Pancreas (tissue), 10 donors: ENCODE measurements around the gene VAMP4. TPM values are rescaled to one million over a fixed set of nuclear protein-coding genes. Genes with fewer than 3 reads are reported as not detected.

Experiments
- ATAC-seq, 4 donors: fragments of 200-7000 bp; cut with Tn5 transposase; one replicate each; pipeline versions ENCODE4 v1.8.0 to v1.9.1; 2020; ENCODE audit warnings: mild to moderate bottlenecking in 4 of 4, moderate library complexity in 4 of 4
- DNase-seq, 6 donors: peaks; one replicate each; pipeline ENCODE4 v3.0.0-alpha.2; 2020
- FAIRE-seq: peaks from 2 replicates; lab custom pipeline; 2012; peaks lifted over from hg19 to GRCh38; lab: Jason Lieb, UNC
- H3K27ac ChIP-seq, 4 donors: fragments of 200-600 bp; sonication (generic); 1 replicate in 3 of 4; 2 replicates in 1 of 4; pipeline versions ENCODE4 v1.5.0 to v1.8.0; 2020
- H3K27me3 ChIP-seq, 4 donors: fragments of 200-600 bp; one replicate each; pipeline ENCODE4 v1.8.0; 2021
- H3K36me3 ChIP-seq, 3 donors: fragments of 200-600 bp; sonication (generic) in 1 of 3; one replicate each; pipeline versions ENCODE4 v1.5.0 to v1.8.0; 2020 to 2021
- H3K4me1 ChIP-seq, 3 donors: fragments of 200-600 bp; one replicate each; pipeline ENCODE4 v1.8.0; 2021
- H3K4me3 ChIP-seq, 4 donors: fragments of 200-600 bp; sonication (generic) in 2 of 4; one replicate each; pipeline versions ENCODE4 v1.5.0 to v1.8.0; 2020 to 2021
- H3K9me3 ChIP-seq, 4 donors: fragments of 200-600 bp; one replicate each; pipeline ENCODE4 v1.8.0; 2021
- WGBS, 2 donors: extraction: QIAGEN DNeasy Blood & Tissue Kit; methylation state at CpG; one replicate each; pipeline ENCODE4 v1.1.7; 2013; 5-methylcytosine and 5-hydroxymethylcytosine counted together
- intact Hi-C, 3 donors: fragments of 100-400 bp; cut with DNase I; formaldehyde crosslinking; loops; one replicate each; pipeline versions ENCODE4 v1.11.1 to v1.14.2; 2022
- polyA plus RNA-seq, 2 donors: library from polyadenylated mRNA; stranded (reverse); fragments of 200-250 nt; gene quantifications; one replicate each; pipeline ENCODE4 v1.2.3, GENCODE V29; 2013
- total RNA-seq, 6 donors: library from RNA; stranded (reverse); fragmentation: NEBNext Ultra II Directional in 4 of 6; extraction: Animal tissue kit (Norgen Biotek cat#: 25700) in 4 of 6; gene quantifications; one replicate each; pipeline versions ENCODE4 v1.2.1 to v1.2.4, GENCODE V29; 2021 to 2023
- TF ChIP-seq, protein P1 (sequence below), 4 donors: fragments of 200-600 bp; sonication (generic) in 3 of 4; IDR thresholded peaks; one replicate each; pipeline versions ENCODE4 v1.5.0 to v1.8.0; 2021; ENCODE audit warnings: antibody characterized with exemption in 4 of 4
- donor health status: healthy with polysubstance abuse.
- donor health status: DM: no; HTN: no; CAD: no; lungs with moderate emphysema.
- donor health status: DM: no; HTN: no; CAD: no.
- donor health status: control.
- donor health status: control.
- donor health status: Bipolar disorder and iron deficiency.
- donor health status: DM: yes; HTN: yes; CAD: no.
- donor health status: DM: no; HTN: no; CAD: no.
- donor health status: DM: no; HTN: no; CAD: no.
- donor health status: DM: yes; HTN: yes; CAD: no.

VAMP4 gene
- total and polyA plus RNA-seq, 8 donors, result 3.2 to 7.6 (median 6.2) TPM

- Histone ChIP-seq H3K27ac (no peak overlapping the region), H3K4me3 (no peak overlapping the region), H3K9me3 (no peaks in the 10 kb centered on the region), H3K27me3 (no peaks in the 10 kb centered on the region), H3K36me3 (peaks cover 0 to 45% (median 12%) of the 10 kb centered on the region in 3 donors), H3K4me1 (peaks cover 4 to 19% (median 5%) of the 10 kb centered on the region in 3 donors)
- intact Hi-C loops, result no loop called here
- FAIRE-seq (no peak), DNase-seq (no peak), ATAC-seq (no peak)
- TF ChIP-seq, protein P1, sequence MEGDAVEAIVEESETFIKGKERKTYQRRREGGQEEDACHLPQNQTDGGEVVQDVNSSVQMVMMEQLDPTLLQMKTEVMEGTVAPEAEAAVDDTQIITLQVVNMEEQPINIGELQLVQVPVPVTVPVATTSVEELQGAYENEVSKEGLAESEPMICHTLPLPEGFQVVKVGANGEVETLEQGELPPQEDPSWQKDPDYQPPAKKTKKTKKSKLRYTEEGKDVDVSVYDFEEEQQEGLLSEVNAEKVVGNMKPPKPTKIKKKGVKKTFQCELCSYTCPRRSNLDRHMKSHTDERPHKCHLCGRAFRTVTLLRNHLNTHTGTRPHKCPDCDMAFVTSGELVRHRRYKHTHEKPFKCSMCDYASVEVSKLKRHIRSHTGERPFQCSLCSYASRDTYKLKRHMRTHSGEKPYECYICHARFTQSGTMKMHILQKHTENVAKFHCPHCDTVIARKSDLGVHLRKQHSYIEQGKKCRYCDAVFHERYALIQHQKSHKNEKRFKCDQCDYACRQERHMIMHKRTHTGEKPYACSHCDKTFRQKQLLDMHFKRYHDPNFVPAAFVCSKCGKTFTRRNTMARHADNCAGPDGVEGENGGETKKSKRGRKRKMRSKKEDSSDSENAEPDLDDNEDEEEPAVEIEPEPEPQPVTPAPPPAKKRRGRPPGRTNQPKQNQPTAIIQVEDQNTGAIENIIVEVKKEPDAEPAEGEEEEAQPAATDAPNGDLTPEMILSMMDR (IDR thresholded peaks at IDR 0.05), result no peak
- 92 to 96% methylated on average over 2 of the region's 2 CpGs for WGBS, 2 donors
Observed at GRCh38 chr1:171786534-171786933, 44.7 kb upstream of the VAMP4 start.

GRCh38 chr1:171785766-171786165, 43.9 kb upstream of the VAMP4 start:
- H3K27me3 ChIP-seq, result no peaks in the 10 kb centered on the region
- TF ChIP-seq, protein P1 (IDR thresholded peaks at IDR 0.05), result no peak
- ATAC-seq (no peak), FAIRE-seq (no peak), DNase-seq (peak in 1 of 6 donors; percentile 34)
- peaks cover 4 to 19% (median 5%) of the 10 kb centered on the region in 3 donors for H3K4me1 ChIP-seq
- H3K27ac ChIP-seq, result no peak overlapping the region
- H3K36me3 ChIP-seq, result peaks cover 0 to 42% (median 12%) of the 10 kb centered on the region in 3 donors
- no peak overlapping the region for H3K4me3 ChIP-seq
- intact Hi-C loops, result no loop called here
- H3K9me3 ChIP-seq, result no peaks in the 10 kb centered on the region
- 79 to 89% methylated on average over 9 of the region's 9 CpGs for WGBS, 2 donors

GRCh38 chr1:171784784-171785183, 42.9 kb upstream of the VAMP4 start:
- H3K4me1 ChIP-seq, result peaks cover 4 to 19% (median 5%) of the 10 kb centered on the region in 3 donors
- no peak overlapping the region for H3K4me3 ChIP-seq
- no peak for ATAC-seq
- no peaks in the 10 kb centered on the region for H3K9me3 ChIP-seq
- TF ChIP-seq, protein P1 (IDR thresholded peaks at IDR 0.05), result no peak
- H3K27me3 ChIP-seq, result no peaks in the 10 kb centered on the region
- H3K36me3 ChIP-seq, result peaks cover 0 to 32% (median 12%) of the 10 kb centered on the region in 3 donors
- no peak for FAIRE-seq
- no peak overlapping the region for H3K27ac ChIP-seq
- intact Hi-C loops, result no loop called here
- no peak for DNase-seq

DNA sequence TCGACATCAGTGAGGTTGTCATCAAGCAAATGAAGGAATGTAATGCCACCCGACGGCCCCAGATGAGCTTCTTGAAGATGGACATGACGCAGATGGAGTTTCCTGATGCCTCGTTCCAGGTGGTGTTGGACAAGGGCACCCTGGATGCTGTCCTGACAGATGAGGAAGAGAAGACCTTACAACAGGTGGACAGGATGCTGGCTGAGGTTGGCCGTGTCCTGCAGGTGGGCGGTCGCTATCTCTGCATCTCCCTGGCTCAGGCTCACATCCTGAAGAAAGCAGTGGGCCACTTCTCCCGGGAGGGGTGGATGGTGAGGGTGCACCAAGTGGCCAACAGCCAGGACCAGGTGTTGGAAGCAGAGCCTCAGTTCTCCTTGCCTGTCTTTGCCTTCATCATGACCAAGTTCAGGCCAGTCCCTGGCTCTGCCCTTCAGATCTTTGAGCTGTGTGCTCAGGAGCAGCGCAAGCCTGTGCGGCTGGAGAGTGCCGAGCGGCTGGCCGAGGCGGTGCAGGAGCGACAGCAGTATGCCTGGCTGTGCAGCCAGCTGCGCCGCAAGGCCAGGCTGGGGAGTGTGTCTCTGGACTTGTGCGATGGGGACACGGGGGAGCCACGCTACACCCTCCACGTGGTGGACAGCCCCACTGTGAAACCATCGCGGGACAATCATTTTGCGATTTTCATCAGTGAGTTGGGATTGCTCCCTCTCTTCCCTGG, 42.1 kb upstream of the VAMP4 start:
- intact Hi-C loops, result no loop called here
- Histone ChIP-seq H3K9me3 (no peaks in the 10 kb centered on the region), H3K4me3 (no peak overlapping the region), H3K4me1 (peaks cover 4 to 19% (median 5%) of the 10 kb centered on the region in 3 donors), H3K27ac (no peak overlapping the region), H3K36me3 (peaks cover 0 to 29% (median 12%) of the 10 kb centered on the region in 3 donors), H3K27me3 (no peaks in the 10 kb centered on the region)
- FAIRE-seq (no peak), DNase-seq (peak in 1 of 6 donors; percentile 68), ATAC-seq (no peak)
- TF ChIP-seq, protein P1 (IDR thresholded peaks at IDR 0.05), result no peak
- 92 to 93% methylated on average over 25 of the region's 25 CpGs for WGBS, 2 donors
